Activated CD8-positive, alpha-beta memory T cell treated with anti-CD3 and anti-CD28 coated beads, Interleukin-2, amount 10 ng/mL, durations not matched to agents 7 days and 5 days (primary cell): ENCODE measurements around the gene ATG5. TPM values are rescaled to one million over a fixed set of nuclear protein-coding genes. Genes with fewer than 3 reads are reported as not detected.

Source experiments
- ATAC-seq: fragments of 150-1000 bp; cut with Tn5 transposase; one replicate; pipeline ENCODE4 v1.10.0; 2021; ENCODE audit warnings: moderate library complexity
- CTCF ChIA-PET: fragments of 350-600 bp; sonication (Branson Sonifier 250); formaldehyde crosslinking; loops from one replicate; lab custom pipeline; 2021; ENCODE audit warnings: antibody characterized with exemption; lab: Charles Lee
- DNase-seq: peaks from one replicate; pipeline ENCODE4 v3.0.0-alpha.2; 2020
- H3K27ac Mint-ChIP-seq: one replicate; pipeline ENCODE4 v1.8.0; 2021; ENCODE audit warnings: mild to moderate bottlenecking, mixed read lengths
- H3K27me3 Mint-ChIP-seq: one replicate; pipeline ENCODE4 v1.8.0; 2021; ENCODE audit warnings: mixed read lengths
- H3K36me3 Mint-ChIP-seq: one replicate; pipeline ENCODE4 v1.8.0; 2021; ENCODE audit warnings: mild to moderate bottlenecking, mixed read lengths
- H3K4me1 Mint-ChIP-seq: one replicate; pipeline ENCODE4 v1.8.0; 2021; ENCODE audit warnings: mixed read lengths
- H3K4me3 Mint-ChIP-seq: one replicate; pipeline ENCODE4 v1.8.0; 2021; ENCODE audit warnings: mild to moderate bottlenecking, moderate library complexity, mixed read lengths
- H3K9me3 Mint-ChIP-seq: one replicate; pipeline ENCODE4 v1.8.0; 2022; ENCODE audit warnings: low read depth, mixed read lengths
- total RNA-seq, 2 experiments: library from RNA; stranded (reverse); gene quantifications; one replicate each; pipeline ENCODE4 v1.2.3, GENCODE V29; 2021

The ATG5 gene
- total RNA-seq, 2 experiments from 2014 or later, result 42.6 to 43.0 TPM

- CTCF ChIA-PET, result interaction anchor here (1.0 to 2.0 kb wide), 9 partner anchors 9 to 869 kb away, joined by 3 to 6 read pairs (median 4); partner anchors contain the start of gene ATG5
- ATAC-seq, result no peak
- peaks cover 6% of the 10 kb centered on the region for H3K36me3 Mint-ChIP-seq
Observed at GRCh38 chr6:106300020-106300780, 25.4 kb downstream of the ATG5 start.

GRCh38 chr6:106293116-106293515 lies 32.4 kb downstream of the ATG5 start:
- CTCF ChIA-PET, result interaction anchor here (1.4 kb wide), 1 partner anchor 13 kb away, joined by 4 read pairs; no protein-coding TSS in a partner anchor
- Mint-ChIP-seq H3K4me1 (peaks cover 10% of the 10 kb centered on the region), H3K27me3 (no peaks in the 10 kb centered on the region), H3K9me3 (peaks cover 3% of the 10 kb centered on the region), H3K4me3 (no peak overlapping the region), H3K36me3 (peaks cover 39% of the 10 kb centered on the region), H3K27ac (no peak overlapping the region)
- DNase-seq (no peak), ATAC-seq (no peak)

More at GRCh38 chr6:106300020-106300780, 25.4 kb downstream of the ATG5 start:
- no peaks in the 10 kb centered on the region for H3K9me3 Mint-ChIP-seq
- H3K4me1 Mint-ChIP-seq, result peaks cover 18% of the 10 kb centered on the region
- no peak overlapping the region for H3K27ac Mint-ChIP-seq
- H3K27me3 Mint-ChIP-seq, result no peaks in the 10 kb centered on the region
- no peak overlapping the region for H3K4me3 Mint-ChIP-seq
- no peak for DNase-seq

GRCh38 chr6:106290954-106291353 lies 34.6 kb downstream of the ATG5 start:
- Mint-ChIP-seq H3K36me3 (peaks cover 48% of the 10 kb centered on the region), H3K4me1 (peaks cover 8% of the 10 kb centered on the region), H3K4me3 (no peak overlapping the region), H3K9me3 (peaks cover 5% of the 10 kb centered on the region), H3K27ac (no peak overlapping the region), H3K27me3 (no peaks in the 10 kb centered on the region)
- DNase-seq (no peak), ATAC-seq (no peak)
- CTCF ChIA-PET, result no interaction called here

- H3K36me3 Mint-ChIP-seq, result peaks cover 52% of the 10 kb centered on the region
- ATAC-seq, result no peak
Observed at GRCh38 chr6:106290032-106290431, 35.5 kb downstream of the ATG5 start.

GRCh38 chr6:106287215-106287614 lies 38.3 kb downstream of the ATG5 start:
- no peak for ATAC-seq
- CTCF ChIA-PET, result no interaction called here

More at GRCh38 chr6:106290032-106290431, 35.5 kb downstream of the ATG5 start:
- DNase-seq, result no peak
- no peaks in the 10 kb centered on the region for H3K27me3 Mint-ChIP-seq
- CTCF ChIA-PET, result interaction anchor here (1.1 kb wide), 1 partner anchor 859 kb away, joined by 4 read pairs; no protein-coding TSS in a partner anchor
- H3K4me1 Mint-ChIP-seq, result peaks cover 8% of the 10 kb centered on the region
- H3K27ac Mint-ChIP-seq, result no peak overlapping the region
- H3K9me3 Mint-ChIP-seq, result peaks cover 8% of the 10 kb centered on the region
- H3K4me3 Mint-ChIP-seq, result no peak overlapping the region

GRCh38 chr6:106286746-106287145 lies 38.8 kb downstream of the ATG5 start:
- H3K36me3 Mint-ChIP-seq, result peaks cover 50% of the 10 kb centered on the region
- DNase-seq, result no peak
- no peak for ATAC-seq
- peaks cover 11% of the 10 kb centered on the region for H3K9me3 Mint-ChIP-seq
- H3K4me1 Mint-ChIP-seq, result peaks cover 16% of the 10 kb centered on the region
- no peak overlapping the region for H3K27ac Mint-ChIP-seq
- no peak overlapping the region for H3K4me3 Mint-ChIP-seq
- CTCF ChIA-PET, result no interaction called here
- no peaks in the 10 kb centered on the region for H3K27me3 Mint-ChIP-seq

More at GRCh38 chr6:106287215-106287614, 38.3 kb downstream of the ATG5 start:
- no peak overlapping the region for H3K27ac Mint-ChIP-seq
- peaks cover 11% of the 10 kb centered on the region for H3K9me3 Mint-ChIP-seq
- no peaks in the 10 kb centered on the region for H3K27me3 Mint-ChIP-seq
- DNase-seq, result no peak
- peaks cover 55% of the 10 kb centered on the region for H3K36me3 Mint-ChIP-seq
- peaks cover 11% of the 10 kb centered on the region for H3K4me1 Mint-ChIP-seq
- H3K4me3 Mint-ChIP-seq, result no peak overlapping the region

GRCh38 chr6:106283481-106283880 lies 42.1 kb downstream of the ATG5 start:
- CTCF ChIA-PET, result no interaction called here
- H3K9me3 Mint-ChIP-seq, result peaks cover 9% of the 10 kb centered on the region
- H3K27me3 Mint-ChIP-seq, result no peaks in the 10 kb centered on the region
- DNase-seq (no peak), ATAC-seq (no peak)
- H3K36me3 Mint-ChIP-seq, result peaks cover 42% of the 10 kb centered on the region
- H3K4me3 Mint-ChIP-seq, result no peak overlapping the region
- H3K27ac Mint-ChIP-seq, result no peak overlapping the region
- H3K4me1 Mint-ChIP-seq, result peaks cover 33% of the 10 kb centered on the region

GRCh38 chr6:106281661-106282060 lies 43.9 kb downstream of the ATG5 start:
- Mint-ChIP-seq H3K36me3 (peaks cover 47% of the 10 kb centered on the region), H3K4me3 (no peak overlapping the region), H3K4me1 (peaks cover 33% of the 10 kb centered on the region), H3K27ac (no peak overlapping the region), H3K27me3 (no peaks in the 10 kb centered on the region), H3K9me3 (peaks cover 9% of the 10 kb centered on the region)
- DNase-seq (no peak), ATAC-seq (peak; percentile 33)
- CTCF ChIA-PET, result no interaction called here

GRCh38 chr6:106281088-106281487 lies 44.5 kb downstream of the ATG5 start:
- Mint-ChIP-seq H3K4me3 (no peak overlapping the region), H3K36me3 (peaks cover 46% of the 10 kb centered on the region), H3K4me1 (peaks cover 36% of the 10 kb centered on the region), H3K9me3 (peaks cover 8% of the 10 kb centered on the region), H3K27me3 (no peaks in the 10 kb centered on the region), H3K27ac (no peak overlapping the region)
- ATAC-seq (no peak), DNase-seq (no peak)
- CTCF ChIA-PET, result no interaction called here

- CTCF ChIA-PET, result interaction anchor here (1.0 to 1.5 kb wide), 2 partner anchors 13 to 37 kb away, joined by 3 read pairs; no protein-coding TSS in a partner anchor
- ATAC-seq, result peak; percentile 29
- no peak overlapping the region for H3K4me3 Mint-ChIP-seq
- DNase-seq, result no peak
- H3K9me3 Mint-ChIP-seq, result no peaks in the 10 kb centered on the region
- no peaks in the 10 kb centered on the region for H3K27me3 Mint-ChIP-seq
- H3K36me3 Mint-ChIP-seq, result peaks cover 38% of the 10 kb centered on the region
- H3K4me1 Mint-ChIP-seq, result peaks cover 48% of the 10 kb centered on the region
- no peak overlapping the region for H3K27ac Mint-ChIP-seq
Observed at GRCh38 chr6:106279179-106279578, 46.4 kb downstream of the ATG5 start.

- DNase-seq (no peak), ATAC-seq (peak; percentile 70)
- Mint-ChIP-seq H3K9me3 (no peaks in the 10 kb centered on the region), H3K27ac (peak overlapping the region; percentile 11), H3K4me3 (no peak overlapping the region), H3K27me3 (no peaks in the 10 kb centered on the region), H3K36me3 (peaks cover 30% of the 10 kb centered on the region), H3K4me1 (peaks cover 33% of the 10 kb centered on the region)
- CTCF ChIA-PET, result interaction anchor here (1.3 to 1.8 kb wide), 4 partner anchors 52 to 790 kb away, joined by 3 to 8 read pairs (median 3); no protein-coding TSS in a partner anchor
Observed at GRCh38 chr6:106275692-106276091, 49.9 kb downstream of the ATG5 start.

GRCh38 chr6:106273087-106273486 lies 52.5 kb downstream of the ATG5 start:
- CTCF ChIA-PET, result interaction anchor here (1.0 to 1.3 kb wide), 2 partner anchors 50 to 291 kb away, joined by 3 to 4 read pairs; no protein-coding TSS in a partner anchor
- H3K4me3 Mint-ChIP-seq, result no peak overlapping the region
- ATAC-seq (peak; percentile 50), DNase-seq (no peak)
- H3K27me3 Mint-ChIP-seq, result no peaks in the 10 kb centered on the region
- H3K27ac Mint-ChIP-seq, result peak overlapping the region; percentile 16
- peaks cover 15% of the 10 kb centered on the region for H3K4me1 Mint-ChIP-seq
- H3K9me3 Mint-ChIP-seq, result peaks cover 3% of the 10 kb centered on the region
- H3K36me3 Mint-ChIP-seq, result peaks cover 30% of the 10 kb centered on the region

- no peaks in the 10 kb centered on the region for H3K27me3 Mint-ChIP-seq
- peaks cover 3% of the 10 kb centered on the region for H3K9me3 Mint-ChIP-seq
- no peak overlapping the region for H3K4me3 Mint-ChIP-seq
- DNase-seq (no peak), ATAC-seq (no peak)
- H3K4me1 Mint-ChIP-seq, result peaks cover 17% of the 10 kb centered on the region
- CTCF ChIA-PET, result no interaction called here
- H3K36me3 Mint-ChIP-seq, result peaks cover 32% of the 10 kb centered on the region
- no peak overlapping the region for H3K27ac Mint-ChIP-seq
Observed at GRCh38 chr6:106272287-106272686, 53.3 kb downstream of the ATG5 start.
